Measurements from ENCODE around the gene ZNF609. TPM values are rescaled to one million over a fixed set of nuclear protein-coding genes. Genes with fewer than 3 reads are reported as not detected.
A peak's percentile ranks its signal among the peaks of the same experiment; 100 is the strongest.

Gene ZNF609
- total and polyA plus RNA-seq, 2 of the 13 experiments (the other 11 are each of a cell fraction or from before 2014, with no cell fraction given) = 8.9 to 9.9 TPM

DNA sequence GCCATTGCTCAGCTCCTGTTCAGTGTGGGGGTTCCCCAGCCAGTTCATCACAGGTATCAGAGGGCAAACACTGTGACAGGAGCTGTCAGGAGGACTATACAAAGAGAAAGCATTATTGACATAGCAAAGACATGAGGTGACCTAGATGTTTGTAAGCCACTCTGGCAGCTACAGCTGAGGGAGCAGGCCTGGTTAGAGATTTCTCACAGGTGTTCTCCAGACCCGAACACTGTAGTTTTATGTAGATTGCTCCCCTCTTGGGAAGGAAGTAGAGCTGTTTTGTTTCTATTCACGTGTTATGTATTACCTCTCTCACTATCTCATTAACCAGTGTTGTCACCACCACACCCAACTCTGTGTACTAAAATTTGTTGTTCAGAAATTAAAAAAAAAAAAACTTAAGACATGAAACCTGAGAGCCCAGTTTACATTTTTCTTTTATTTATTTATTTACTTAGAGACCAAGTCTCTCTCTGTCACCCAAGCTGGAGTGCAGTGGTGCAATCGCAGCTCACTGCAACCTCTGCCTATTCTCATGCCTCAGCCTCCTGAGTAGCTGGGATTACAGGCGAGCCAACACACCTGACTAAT is 191.3 kb downstream of the ZNF609 start (continued):
- TF ChIP-seq, protein P1, sequence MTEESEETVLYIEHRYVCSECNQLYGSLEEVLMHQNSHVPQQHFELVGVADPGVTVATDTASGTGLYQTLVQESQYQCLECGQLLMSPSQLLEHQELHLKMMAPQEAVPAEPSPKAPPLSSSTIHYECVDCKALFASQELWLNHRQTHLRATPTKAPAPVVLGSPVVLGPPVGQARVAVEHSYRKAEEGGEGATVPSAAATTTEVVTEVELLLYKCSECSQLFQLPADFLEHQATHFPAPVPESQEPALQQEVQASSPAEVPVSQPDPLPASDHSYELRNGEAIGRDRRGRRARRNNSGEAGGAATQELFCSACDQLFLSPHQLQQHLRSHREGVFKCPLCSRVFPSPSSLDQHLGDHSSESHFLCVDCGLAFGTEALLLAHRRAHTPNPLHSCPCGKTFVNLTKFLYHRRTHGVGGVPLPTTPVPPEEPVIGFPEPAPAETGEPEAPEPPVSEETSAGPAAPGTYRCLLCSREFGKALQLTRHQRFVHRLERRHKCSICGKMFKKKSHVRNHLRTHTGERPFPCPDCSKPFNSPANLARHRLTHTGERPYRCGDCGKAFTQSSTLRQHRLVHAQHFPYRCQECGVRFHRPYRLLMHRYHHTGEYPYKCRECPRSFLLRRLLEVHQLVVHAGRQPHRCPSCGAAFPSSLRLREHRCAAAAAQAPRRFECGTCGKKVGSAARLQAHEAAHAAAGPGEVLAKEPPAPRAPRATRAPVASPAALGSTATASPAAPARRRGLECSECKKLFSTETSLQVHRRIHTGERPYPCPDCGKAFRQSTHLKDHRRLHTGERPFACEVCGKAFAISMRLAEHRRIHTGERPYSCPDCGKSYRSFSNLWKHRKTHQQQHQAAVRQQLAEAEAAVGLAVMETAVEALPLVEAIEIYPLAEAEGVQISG (CRISPR knock-in tag; IDR thresholded peaks at IDR 0.05) = peak; percentile 55
- TF ChIP-seq ZNF207 (IDR thresholded peaks at IDR 0.05; ENCODE audit: borderline replicate concordance) = no peak
- TF ChIP-seq SMAD3 (CRISPR knock-in tag; IDR thresholded peaks at IDR 0.05) = no peak
- no peak for TF ChIP-seq ARHGAP35 (CRISPR knock-in tag; IDR thresholded peaks at IDR 0.05; ENCODE audit: borderline replicate concordance)
- no peak for TF ChIP-seq KLF13 (CRISPR knock-in tag; IDR thresholded peaks at IDR 0.05)
- TF ChIP-seq, protein P2, sequence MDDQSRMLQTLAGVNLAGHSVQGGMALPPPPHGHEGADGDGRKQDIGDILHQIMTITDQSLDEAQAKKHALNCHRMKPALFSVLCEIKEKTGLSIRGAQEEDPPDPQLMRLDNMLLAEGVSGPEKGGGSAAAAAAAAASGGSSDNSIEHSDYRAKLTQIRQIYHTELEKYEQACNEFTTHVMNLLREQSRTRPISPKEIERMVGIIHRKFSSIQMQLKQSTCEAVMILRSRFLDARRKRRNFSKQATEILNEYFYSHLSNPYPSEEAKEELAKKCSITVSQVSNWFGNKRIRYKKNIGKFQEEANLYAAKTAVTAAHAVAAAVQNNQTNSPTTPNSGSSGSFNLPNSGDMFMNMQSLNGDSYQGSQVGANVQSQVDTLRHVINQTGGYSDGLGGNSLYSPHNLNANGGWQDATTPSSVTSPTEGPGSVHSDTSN (CRISPR knock-in tag; IDR thresholded peaks at IDR 0.05; ENCODE audit: borderline replicate concordance) = no peak
- no peak; the same call in 1 of the 2 replicates for TF ChIP-seq FOXJ3 (CRISPR knock-in tag; IDR thresholded peaks at IDR 0.05; ENCODE audit: borderline replicate concordance)
- no peak for TF ChIP-seq ZSCAN30 (CRISPR knock-in tag; IDR thresholded peaks at IDR 0.05)
- TF ChIP-seq, protein P3, sequence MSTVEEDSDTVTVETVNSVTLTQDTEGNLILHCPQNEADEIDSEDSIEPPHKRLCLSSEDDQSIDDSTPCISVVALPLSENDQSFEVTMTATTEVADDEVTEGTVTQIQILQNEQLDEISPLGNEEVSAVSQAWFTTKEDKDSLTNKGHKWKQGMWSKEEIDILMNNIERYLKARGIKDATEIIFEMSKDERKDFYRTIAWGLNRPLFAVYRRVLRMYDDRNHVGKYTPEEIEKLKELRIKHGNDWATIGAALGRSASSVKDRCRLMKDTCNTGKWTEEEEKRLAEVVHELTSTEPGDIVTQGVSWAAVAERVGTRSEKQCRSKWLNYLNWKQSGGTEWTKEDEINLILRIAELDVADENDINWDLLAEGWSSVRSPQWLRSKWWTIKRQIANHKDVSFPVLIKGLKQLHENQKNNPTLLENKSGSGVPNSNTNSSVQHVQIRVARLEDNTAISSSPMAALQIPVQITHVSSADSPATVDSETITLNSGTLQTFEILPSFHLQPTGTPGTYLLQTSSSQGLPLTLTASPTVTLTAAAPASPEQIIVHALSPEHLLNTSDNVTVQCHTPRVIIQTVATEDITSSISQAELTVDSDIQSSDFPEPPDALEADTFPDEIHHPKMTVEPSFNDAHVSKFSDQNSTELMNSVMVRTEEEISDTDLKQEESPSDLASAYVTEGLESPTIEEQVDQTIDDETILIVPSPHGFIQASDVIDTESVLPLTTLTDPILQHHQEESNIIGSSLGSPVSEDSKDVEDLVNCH (CRISPR knock-in tag; IDR thresholded peaks at IDR 0.05) = no peak
- no peak for TF ChIP-seq GABPA (IDR thresholded peaks at IDR 0.05; ENCODE audit: low read depth, low read length)
- TF ChIP-seq GABPA (CRISPR knock-in tag; IDR thresholded peaks at IDR 0.05; ENCODE audit: low read depth) = no peak
- TF ChIP-seq ZNF101 (CRISPR knock-in tag; IDR thresholded peaks at IDR 0.05; ENCODE audit: borderline replicate concordance, low read depth) = no peak
- no peak for TF ChIP-seq ELF1 (CRISPR knock-in tag; IDR thresholded peaks at IDR 0.05)
- TF ChIP-seq ZNF263 (CRISPR knock-in tag; IDR thresholded peaks at IDR 0.05) = no peak; the same call in 1 of the 2 replicates
- TF ChIP-seq RNF2 (conservative IDR thresholded peaks at IDR 0.05; ENCODE audit: low read depth) = no peak
- TF ChIP-seq MAFK (conservative IDR thresholded peaks at IDR 0.05 in 1 of 2, IDR thresholded peaks at IDR 0.05 in 1 of 2; ENCODE audit: low read length in 2 of 2) = no peak
- TF ChIP-seq, protein P4, sequence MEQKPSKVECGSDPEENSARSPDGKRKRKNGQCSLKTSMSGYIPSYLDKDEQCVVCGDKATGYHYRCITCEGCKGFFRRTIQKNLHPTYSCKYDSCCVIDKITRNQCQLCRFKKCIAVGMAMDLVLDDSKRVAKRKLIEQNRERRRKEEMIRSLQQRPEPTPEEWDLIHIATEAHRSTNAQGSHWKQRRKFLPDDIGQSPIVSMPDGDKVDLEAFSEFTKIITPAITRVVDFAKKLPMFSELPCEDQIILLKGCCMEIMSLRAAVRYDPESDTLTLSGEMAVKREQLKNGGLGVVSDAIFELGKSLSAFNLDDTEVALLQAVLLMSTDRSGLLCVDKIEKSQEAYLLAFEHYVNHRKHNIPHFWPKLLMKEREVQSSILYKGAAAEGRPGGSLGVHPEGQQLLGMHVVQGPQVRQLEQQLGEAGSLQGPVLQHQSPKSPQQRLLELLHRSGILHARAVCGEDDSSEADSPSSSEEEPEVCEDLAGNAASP (CRISPR knock-in tag; IDR thresholded peaks at IDR 0.05; ENCODE audit: borderline replicate concordance) = peak; percentile 65; the same call in 1 of the 2 replicates
- TF ChIP-seq SIN3B (IDR thresholded peaks at IDR 0.05; ENCODE audit: low read length) = no peak
- TF ChIP-seq MAZ (IDR thresholded peaks at IDR 0.05; ENCODE audit: borderline replicate concordance, low read depth, low read length) = no peak; the same call in 1 of the 2 replicates
- TF ChIP-seq MAZ (CRISPR knock-in tag; IDR thresholded peaks at IDR 0.05; ENCODE audit: low read depth) = no peak
- TF ChIP-seq, protein P5, sequence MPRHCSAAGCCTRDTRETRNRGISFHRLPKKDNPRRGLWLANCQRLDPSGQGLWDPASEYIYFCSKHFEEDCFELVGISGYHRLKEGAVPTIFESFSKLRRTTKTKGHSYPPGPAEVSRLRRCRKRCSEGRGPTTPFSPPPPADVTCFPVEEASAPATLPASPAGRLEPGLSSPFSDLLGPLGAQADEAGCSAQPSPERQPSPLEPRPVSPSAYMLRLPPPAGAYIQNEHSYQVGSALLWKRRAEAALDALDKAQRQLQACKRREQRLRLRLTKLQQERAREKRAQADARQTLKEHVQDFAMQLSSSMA (CRISPR knock-in tag; IDR thresholded peaks at IDR 0.05) = no peak
